HCT116 (cell line): Measurements from ENCODE around the gene NPFFR1. TPM values are rescaled to one million over a fixed set of nuclear protein-coding genes. Genes with fewer than 3 reads are reported as not detected.

ENCODE experiments used
- ATAC-seq: fragments of 200-7000 bp; cut with Tn5 transposase; 2 replicates; pipeline ENCODE4 v1.9.1; 2020; ENCODE audit warnings: mild to moderate bottlenecking, moderate library complexity
- BruUV-seq: library from RNA; stranded (reverse); fragments of 400-500 nt; replicated peaks from 2 replicates; lab custom pipeline; 2021; lab: Mats Ljungman, UMichigan
- CTCF ChIA-PET: fragments of 300-600 bp; sonication (Branson Sonifier 250); formaldehyde crosslinking; loops from one replicate; lab custom pipeline; 2021; ENCODE audit warnings: antibody characterized with exemption; lab: Charles Lee
- POLR2A ChIA-PET: fragments of 300-600, 350-600 bp; sonication (Branson Sonifier 250); formaldehyde crosslinking; loops from one replicate; lab custom pipeline; 2021; ENCODE audit warnings: antibody characterized with exemption; lab: Charles Lee
- RAD21 ChIA-PET, 2 experiments: fragments of 300-600 bp; sonication (Branson Sonifier 250); formaldehyde crosslinking; loops; one replicate each; lab custom pipeline; 2023; ENCODE audit warnings: low total read pairs in 2 of 2; ENCODE audit not compliant: uncharacterized antibody in 2 of 2, unreplicated experiment in 2 of 2, low non-redundant PET in 1 of 2; lab: Charles Lee
- DNase-seq: peaks from one replicate; pipeline ENCODE4 v3.0.0-alpha.2; 2010; ENCODE audit warnings: low read depth, low spot score
- H2AFZ ChIP-seq: fragments of 200-600 bp; shearing (Covaris generic), sonication (generic); 2 replicates; pipeline ENCODE4 v1.6.1; 2017; ENCODE audit warnings: low read depth, mixed run types, mixed read lengths, antibody characterized with exemption, low read length; ENCODE audit not compliant: poor library complexity, severe bottlenecking
- H3K27ac ChIP-seq: 2 replicates; pipeline ENCODE4 v1.5.1; 2012; ENCODE audit warnings: low read depth, low read length
- H3K27me3 ChIP-seq: fragments of 200-600 bp; sonication (generic); 2 replicates; pipeline ENCODE4 v1.6.1; 2016; ENCODE audit warnings: mixed run types, low read length, mixed read lengths; ENCODE audit not compliant: insufficient read depth
- H3K36me3 ChIP-seq, 2 experiments: fragments of 200-500 bp in 1 of 2; fragments of 200-600 bp in 1 of 2; sonication (Bioruptor generic) in 1 of 2; sonication (generic) in 1 of 2; 2 replicates each; pipeline versions ENCODE4 v1.5.1 to v1.6.1; 2014 to 2016; ENCODE audit warnings: low read length in 2 of 2, inconsistent platforms in 1 of 2, mixed read lengths in 1 of 2, mixed run types in 1 of 2; ENCODE audit not compliant: insufficient read depth in 2 of 2, control insufficient read depth in 1 of 2
- H3K4me1 ChIP-seq, 2 experiments: fragments of 200-600 bp in 1 of 2; sonication (generic) in 1 of 2; 2 replicates each; pipeline versions ENCODE4 v1.5.1 to v1.6.1; 2012 to 2017; ENCODE audit warnings: low read length in 2 of 2, inconsistent platforms in 1 of 2, mild to moderate bottlenecking in 1 of 2, mixed read lengths in 1 of 2, mixed run types in 1 of 2, moderate library complexity in 1 of 2; ENCODE audit not compliant: insufficient read depth in 2 of 2, control insufficient read depth in 1 of 2
- H3K4me2 ChIP-seq: fragments of 200-600 bp; sonication (generic); 2 replicates; pipeline ENCODE4 v1.6.1; 2017; ENCODE audit warnings: mixed run types, low read length, mixed read lengths
- H3K4me3 ChIP-seq, 2 experiments: fragments of 200-600 bp in 1 of 2; sonication (generic) in 1 of 2; replicated peaks in 1 of 2; 2 replicates each; pipeline ENCODE4 v1.5.1; 2011 to 2016; ENCODE audit warnings: low read length in 2 of 2, control low read depth in 1 of 2, low read depth in 1 of 2, mild to moderate bottlenecking in 1 of 2, mixed read lengths in 1 of 2, mixed run types in 1 of 2
- H3K79me2 ChIP-seq: fragments of 200-600 bp; sonication (generic); 2 replicates; pipeline ENCODE4 v1.6.1; 2017; ENCODE audit warnings: mild to moderate bottlenecking, mixed run types, low read length, moderate library complexity, mixed read lengths; ENCODE audit not compliant: insufficient read depth
- H3K9ac ChIP-seq: fragments of 200-600 bp; sonication (generic); 2 replicates; pipeline ENCODE4 v1.6.1; 2016; ENCODE audit warnings: low read length, mixed read lengths
- H3K9me2 ChIP-seq: fragments of 200-600 bp; sonication (generic), shearing (Covaris generic); 2 replicates; pipeline ENCODE4 v1.6.1; 2017; ENCODE audit warnings: mixed run types, mild to moderate bottlenecking, moderate library complexity; ENCODE audit not compliant: insufficient read depth
- H3K9me3 ChIP-seq, 2 experiments: fragments of 200-500 bp in 1 of 2; fragments of 200-600 bp in 1 of 2; sonication (Bioruptor generic) in 1 of 2; sonication (generic) in 1 of 2; 2 replicates each; pipeline ENCODE4 v1.6.1; 2014 to 2017; ENCODE audit warnings: low read length in 2 of 2, mixed read lengths in 2 of 2, inconsistent platforms in 1 of 2, low read depth in 1 of 2, mild to moderate bottlenecking in 1 of 2, mixed run types in 1 of 2, moderate library complexity in 1 of 2; ENCODE audit not compliant: control insufficient read depth in 1 of 2, insufficient read depth in 1 of 2
- H4K20me1 ChIP-seq: fragments of 200-600 bp; sonication (generic), shearing (Covaris generic); 2 replicates; pipeline ENCODE4 v1.6.1; 2017; ENCODE audit warnings: mixed run types, mild to moderate bottlenecking, moderate library complexity; ENCODE audit not compliant: insufficient read depth
- CTCF ChIP-seq, 3 experiments: fragments of 200-600 bp in 1 of 3; sonication (generic) in 1 of 3; IDR thresholded peaks in 2 of 3; conservative IDR thresholded peaks in 1 of 3; 2 replicates each; pipeline ENCODE4 v1.5.1; 2012 to 2017; ENCODE audit warnings: low read depth in 2 of 3, low read length in 2 of 3, antibody characterized with exemption in 1 of 3, borderline replicate concordance in 1 of 3, control low read depth in 1 of 3, mild to moderate bottlenecking in 1 of 3, mixed read lengths in 1 of 3, mixed run types in 1 of 3, moderate library complexity in 1 of 3; ENCODE audit not compliant: insufficient read depth in 1 of 3
- EZH2 ChIP-seq: fragments of 200-600 bp; sonication (generic); IDR thresholded peaks from 2 replicates; pipeline ENCODE4 v1.6.1; 2017; ENCODE audit warnings: antibody characterized with exemption, mixed run types
- EZH2phosphoT487 ChIP-seq: fragments of 200-600 bp; IDR thresholded peaks from 2 replicates; pipeline ENCODE4 v1.6.1; 2018; ENCODE audit warnings: antibody characterized with exemption, borderline replicate concordance
- FOSL1 ChIP-seq: IDR thresholded peaks from 2 replicates; pipeline ENCODE4 v1.6.1; 2012; ENCODE audit warnings: low read depth
- MAX ChIP-seq: IDR thresholded peaks from 2 replicates; pipeline ENCODE4 v1.6.1; 2012
- POLR2A ChIP-seq: IDR thresholded peaks from 2 replicates; pipeline ENCODE4 v1.7.0; 2011; ENCODE audit warnings: borderline replicate concordance; ENCODE audit not compliant: insufficient read depth, insufficient read length; ENCODE audit errors: extremely low read depth
- RAD21 ChIP-seq: IDR thresholded peaks from 2 replicates; pipeline ENCODE4 v1.6.1; 2012; ENCODE audit warnings: low read depth, mild to moderate bottlenecking
- SIN3A ChIP-seq: IDR thresholded peaks from 2 replicates; pipeline ENCODE4 v1.6.1; 2012; ENCODE audit warnings: low read depth
- SP1 ChIP-seq: IDR thresholded peaks from 2 replicates; pipeline ENCODE4 v1.6.1; 2012; ENCODE audit warnings: low read depth
- SRF ChIP-seq: IDR thresholded peaks from 2 replicates; pipeline ENCODE4 v1.6.1; 2012; ENCODE audit warnings: low read depth
- TCF7L2 ChIP-seq: IDR thresholded peaks from 2 replicates; pipeline ENCODE4 v1.7.0; 2011; ENCODE audit warnings: borderline replicate concordance, inconsistent platforms; ENCODE audit not compliant: insufficient read depth, insufficient read length; ENCODE audit errors: extremely low read depth
- YY1 ChIP-seq: IDR thresholded peaks from 2 replicates; pipeline ENCODE4 v1.6.1; 2011; ENCODE audit warnings: low read length, low read depth, moderate library complexity, mild to moderate bottlenecking; ENCODE audit not compliant: insufficient replicate concordance; ENCODE audit errors: extremely low read depth
- ZBTB33 ChIP-seq: IDR thresholded peaks from 2 replicates; pipeline ENCODE4 v1.6.1; 2011; ENCODE audit warnings: mild to moderate bottlenecking, low read length, moderate library complexity; ENCODE audit not compliant: insufficient replicate concordance; ENCODE audit errors: extremely low read depth
- ZFX ChIP-seq: fragments of 450-650 bp; IDR thresholded peaks from 2 replicates; pipeline ENCODE4 v1.6.1; 2017
- ZNF274 ChIP-seq: fragments of 200-500 bp; sonication (Bioruptor generic); IDR thresholded peaks from 2 replicates; pipeline ENCODE4 v1.6.1; 2014; ENCODE audit warnings: mild to moderate bottlenecking, low read depth, low read length, inconsistent platforms
- intact Hi-C: fragments of 100-400 bp; cut with micrococcal nuclease; formaldehyde crosslinking; loops from 2 replicates; pipeline ENCODE4 v1.10.0; 2022
- total RNA-seq: library from RNA; stranded (reverse); gene quantifications from one replicate; pipeline ENCODE4 v1.2.1, GENCODE V29; 2021; ENCODE audit not compliant: unreplicated experiment

Gene NPFFR1
- total RNA-seq, 1 experiment from 2014 or later: 0.02 TPM

DNA sequence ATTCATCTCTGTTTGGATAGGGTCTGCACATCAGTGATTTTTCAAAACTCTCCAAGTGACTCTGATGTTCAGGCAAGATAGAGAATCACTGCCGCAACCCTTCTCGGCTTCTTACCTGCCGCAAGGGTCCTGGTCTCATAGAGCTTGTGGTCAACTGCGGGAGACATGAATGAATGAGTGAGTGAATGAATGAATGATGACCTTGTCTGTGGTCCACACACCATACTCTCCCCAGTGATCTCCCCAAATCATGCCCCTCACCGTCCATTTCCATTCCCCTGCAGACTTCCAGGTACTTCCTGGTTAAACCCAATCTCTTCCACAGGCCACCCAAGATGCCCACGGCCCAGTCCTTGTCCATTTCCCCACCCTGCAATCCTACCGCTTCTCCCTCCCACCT lies 5.9 kb upstream of the NPFFR1 start:
- 0 out of 2 replicates have a peak, but pooled peaks have one; percentile 11 for ATAC-seq
- H2AFZ ChIP-seq: no peak overlapping the region
- H4K20me1 ChIP-seq: no peaks in the 10 kb centered on the region
- H3K79me2 ChIP-seq: no peaks in the 10 kb centered on the region
- H3K9me2 ChIP-seq: no peaks in the 10 kb centered on the region
- POLR2A ChIA-PET: no interaction called here
- TF ChIP-seq EZH2: no peak
- TF ChIP-seq CTCF (IDR thresholded peaks at IDR 0.05 in 2 of 3, conservative IDR thresholded peaks at IDR 0.05 in 1 of 3; ENCODE audit: borderline replicate concordance in 1 of 3, insufficient read depth in 1 of 3, low read depth in 2 of 3, low read length in 2 of 3): no peak
- TF ChIP-seq EZH2phosphoT487: no peak
- no peak for TF ChIP-seq SIN3A
- no peak for TF ChIP-seq ZFX
- TF ChIP-seq YY1: no peak
- no peak for TF ChIP-seq ZBTB33
- TF ChIP-seq SRF: no peak
- TF ChIP-seq TCF7L2: no peak
- TF ChIP-seq SP1: no peak
- TF ChIP-seq MAX: no peak
- no peak for TF ChIP-seq POLR2A
- TF ChIP-seq FOSL1: no peak
- no peak for TF ChIP-seq RAD21
- TF ChIP-seq ZNF274: no peak
- RAD21 ChIA-PET: no interaction called here
- CTCF ChIA-PET: interaction anchor here (0.9 kb wide), 1 partner anchor 17 kb away, joined by 4 read pairs; no protein-coding TSS in a partner anchor
- H3K27me3 ChIP-seq: no peaks in the 10 kb centered on the region
- no peaks in the 10 kb centered on the region for H3K9me3 ChIP-seq
- H3K4me3 ChIP-seq: no peak overlapping the region
- H3K36me3 ChIP-seq: no peaks in the 10 kb centered on the region
- H3K4me2 ChIP-seq: no peak overlapping the region
- peaks cover 10 to 18% of the 10 kb centered on the region in 2 experiments for H3K4me1 ChIP-seq
- H3K27ac ChIP-seq: no peak overlapping the region
- DNase-seq: no peak
- H3K9ac ChIP-seq: peak overlapping the region; percentile 3; the same call in 1 of the 2 replicates
- no TSS peak for BruUV-seq
- intact Hi-C loops: no loop called here
